A673 (cell line): ENCODE results near the gene JPT1. TPM values are rescaled to one million over a fixed set of nuclear protein-coding genes. Genes with fewer than 3 reads are reported as not detected.

ENCODE experiments used
- BruUV-seq: library from RNA; stranded (reverse); fragments of 400-500 nt; replicated peaks from 2 replicates; lab custom pipeline; 2021; lab: Mats Ljungman, UMichigan
- CTCF ChIA-PET: fragments of 300-600 bp; sonication (Branson Sonifier 250); formaldehyde crosslinking; loops from one replicate; lab custom pipeline; 2022; ENCODE audit warnings: antibody characterized with exemption; lab: Charles Lee
- POLR2A ChIA-PET: fragments of 300-600 bp; sonication (Branson Sonifier 250); formaldehyde crosslinking; loops from one replicate; lab custom pipeline; 2022; ENCODE audit warnings: antibody characterized with exemption; ENCODE audit not compliant: low non-redundant PET; lab: Charles Lee
- DNase-seq: peaks from one replicate; pipeline ENCODE4 v3.0.0-alpha.2; 2015; ENCODE audit warnings: low spot score
- H3K27ac ChIP-seq: fragments of 200-600 bp; sonication (generic); 2 replicates; pipeline ENCODE4 v1.5.1; 2016; ENCODE audit warnings: mixed run types, low read depth, mild to moderate bottlenecking, mixed read lengths, antibody characterized with exemption, low read length; ENCODE audit not compliant: poor library complexity, severe bottlenecking
- H3K27me3 ChIP-seq: fragments of 200-600 bp; sonication (generic); replicated peaks from 2 replicates; pipeline ENCODE4 v1.6.1; 2017; ENCODE audit warnings: mixed run types, low read depth, mild to moderate bottlenecking, mixed read lengths, antibody characterized with exemption, low read length; ENCODE audit not compliant: insufficient read depth, poor library complexity
- H3K36me3 ChIP-seq: fragments of 200-600 bp; sonication (generic); 2 replicates; pipeline ENCODE4 v1.6.1; 2016; ENCODE audit warnings: mixed run types, mild to moderate bottlenecking, mixed read lengths, antibody characterized with exemption, low read length; ENCODE audit not compliant: insufficient read depth, poor library complexity, severe bottlenecking
- H3K4me1 ChIP-seq: fragments of 200-600 bp; sonication (generic); 2 replicates; pipeline ENCODE4 v1.6.1; 2017; ENCODE audit warnings: mixed run types, mild to moderate bottlenecking, mixed read lengths, antibody characterized with exemption, low read length; ENCODE audit not compliant: insufficient read depth, poor library complexity, severe bottlenecking
- H3K4me3 ChIP-seq: fragments of 200-600 bp; sonication (generic); 2 replicates; pipeline ENCODE4 v1.5.1; 2016; ENCODE audit warnings: low read depth, mixed run types, mild to moderate bottlenecking, mixed read lengths, low read length; ENCODE audit not compliant: poor library complexity, severe bottlenecking
- H3K9me3 ChIP-seq: fragments of 200-600 bp; sonication (generic); 2 replicates; pipeline ENCODE4 v1.6.1; 2016; ENCODE audit warnings: mixed run types, low read depth, mild to moderate bottlenecking, mixed read lengths, antibody characterized with exemption, low read length; ENCODE audit not compliant: poor library complexity, severe bottlenecking
- EZH2 ChIP-seq: fragments of 200-600 bp; sonication (generic); IDR thresholded peaks from 2 replicates; pipeline ENCODE4 v1.6.1; 2017; ENCODE audit warnings: borderline replicate concordance, low read depth, mild to moderate bottlenecking, mixed read lengths, antibody characterized with exemption, low read length; ENCODE audit not compliant: poor library complexity, severe bottlenecking
- intact Hi-C: fragments of 100-400 bp; cut with micrococcal nuclease; formaldehyde crosslinking; loops from one replicate; pipeline ENCODE4 v1.10.0; 2022; ENCODE audit not compliant: unreplicated experiment
- total RNA-seq: library from RNA; stranded (reverse); gene quantifications from 2 replicates; pipeline ENCODE4 v1.2.3, GENCODE V29; 2021
- TF ChIP-seq, protein P1 (sequence below): fragments of 300-800, 200-600 bp; sonication (generic); conservative IDR thresholded peaks from 2 replicates; pipeline ENCODE4 v1.5.1; 2017; ENCODE audit warnings: low read depth, mild to moderate bottlenecking, antibody characterized with exemption, low read length, moderate library complexity, mixed read lengths

Gene JPT1
- total RNA-seq, 1 experiment from 2014 or later = 526 TPM

DNA sequence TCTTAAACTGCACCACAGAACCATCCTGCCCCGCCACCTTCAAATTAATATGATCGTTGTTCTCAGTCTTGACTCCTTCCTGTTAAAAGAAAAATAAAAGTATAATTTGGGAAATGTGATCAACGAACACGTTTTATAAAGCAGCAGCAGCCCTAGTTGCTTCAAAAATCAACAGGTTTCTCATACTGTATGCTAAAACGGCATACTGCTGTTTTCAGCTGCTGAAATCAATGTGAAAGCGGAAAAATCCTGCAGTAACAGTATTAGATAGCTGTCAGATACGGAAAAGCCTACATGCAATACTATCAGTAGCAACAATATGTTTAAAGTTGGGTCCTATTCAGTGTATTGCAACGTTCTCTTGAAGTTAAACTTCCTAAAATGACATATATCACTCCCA, 26.8 kb upstream of the JPT1 start:
- no TSS peak for BruUV-seq
- Histone ChIP-seq H3K9me3 (no peaks in the 10 kb centered on the region), H3K36me3 (peaks cover 44% of the 10 kb centered on the region), H3K27ac (peak overlapping the region; percentile 99), H3K27me3 (no peaks in the 10 kb centered on the region), H3K4me1 (peaks cover 10% of the 10 kb centered on the region), H3K4me3 (peak overlapping the region; percentile 97)
- CTCF ChIA-PET = interaction anchor here (1.5 kb wide), 1 partner anchor 10 kb away, joined by 5 read pairs; no protein-coding TSS in a partner anchor
- intact Hi-C loops = no loop called here
- TF ChIP-seq EZH2 = no peak
- TF ChIP-seq, protein P1, sequence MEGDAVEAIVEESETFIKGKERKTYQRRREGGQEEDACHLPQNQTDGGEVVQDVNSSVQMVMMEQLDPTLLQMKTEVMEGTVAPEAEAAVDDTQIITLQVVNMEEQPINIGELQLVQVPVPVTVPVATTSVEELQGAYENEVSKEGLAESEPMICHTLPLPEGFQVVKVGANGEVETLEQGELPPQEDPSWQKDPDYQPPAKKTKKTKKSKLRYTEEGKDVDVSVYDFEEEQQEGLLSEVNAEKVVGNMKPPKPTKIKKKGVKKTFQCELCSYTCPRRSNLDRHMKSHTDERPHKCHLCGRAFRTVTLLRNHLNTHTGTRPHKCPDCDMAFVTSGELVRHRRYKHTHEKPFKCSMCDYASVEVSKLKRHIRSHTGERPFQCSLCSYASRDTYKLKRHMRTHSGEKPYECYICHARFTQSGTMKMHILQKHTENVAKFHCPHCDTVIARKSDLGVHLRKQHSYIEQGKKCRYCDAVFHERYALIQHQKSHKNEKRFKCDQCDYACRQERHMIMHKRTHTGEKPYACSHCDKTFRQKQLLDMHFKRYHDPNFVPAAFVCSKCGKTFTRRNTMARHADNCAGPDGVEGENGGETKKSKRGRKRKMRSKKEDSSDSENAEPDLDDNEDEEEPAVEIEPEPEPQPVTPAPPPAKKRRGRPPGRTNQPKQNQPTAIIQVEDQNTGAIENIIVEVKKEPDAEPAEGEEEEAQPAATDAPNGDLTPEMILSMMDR = no peak
- POLR2A ChIA-PET = no interaction called here
- no peak for DNase-seq

DNA sequence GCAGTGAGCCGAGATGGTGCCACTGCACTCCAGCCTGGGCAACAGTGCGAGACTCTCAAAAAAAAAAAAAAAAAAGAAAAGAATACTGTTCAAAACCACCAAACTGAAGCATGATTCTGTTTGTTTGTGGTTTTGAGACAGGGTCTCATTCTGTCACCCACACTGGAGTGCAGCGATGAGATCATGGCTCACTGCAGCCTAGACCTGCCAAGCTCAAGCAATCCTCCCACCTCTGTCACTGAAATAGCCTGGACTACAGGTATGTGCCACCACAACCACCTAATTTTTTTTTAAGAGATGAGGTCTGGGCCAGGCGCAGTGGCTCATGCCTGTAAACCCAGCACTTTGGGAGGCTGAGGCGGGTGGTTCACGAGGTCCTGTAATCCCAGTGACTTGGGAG, 24.1 kb upstream of the JPT1 start:
- BruUV-seq = no TSS peak
- Histone ChIP-seq H3K27me3 (no peaks in the 10 kb centered on the region), H3K36me3 (peaks cover 70% of the 10 kb centered on the region), H3K9me3 (no peaks in the 10 kb centered on the region), H3K4me1 (peaks cover 10% of the 10 kb centered on the region), H3K27ac (no peak overlapping the region), H3K4me3 (no peak overlapping the region)
- TF ChIP-seq, protein P1 = no peak
- no peak for TF ChIP-seq EZH2
- ChIA-PET CTCF (no interaction called here), POLR2A (no interaction called here)
- intact Hi-C loops = no loop called here
- no peak for DNase-seq

DNA sequence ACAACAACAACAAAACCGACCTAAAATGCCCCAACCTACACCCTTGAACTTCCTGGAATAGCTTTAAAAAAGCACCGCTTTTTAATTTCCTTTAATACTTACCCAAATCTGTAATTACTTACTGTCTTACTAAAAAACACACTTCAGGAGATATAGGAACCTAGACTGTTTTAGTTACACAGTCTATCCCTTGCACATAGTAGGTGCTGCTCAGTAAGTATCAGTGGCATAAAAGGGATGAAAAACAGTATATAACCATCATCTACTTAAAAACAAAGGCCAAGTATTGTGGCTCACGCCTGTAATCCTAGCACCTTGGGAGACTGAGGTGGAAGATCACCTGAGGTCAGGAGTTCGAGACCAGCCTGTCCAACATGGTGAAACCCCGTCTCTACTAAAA, 22.3 kb upstream of the JPT1 start:
- POLR2A ChIA-PET = interaction anchor here (0.7 kb wide), 1 partner anchor 21 kb away, joined by 3 read pairs; no protein-coding TSS in a partner anchor

More for the DNA sequence above, 22.3 kb upstream of the JPT1 start:
- no peak for DNase-seq
- H3K27ac ChIP-seq = no peak overlapping the region
- CTCF ChIA-PET = interaction anchor here (0.6 kb wide), 1 partner anchor 33 kb away, joined by 5 read pairs; no protein-coding TSS in a partner anchor
- H3K9me3 ChIP-seq = no peaks in the 10 kb centered on the region
- intact Hi-C loops = no loop called here
- H3K4me3 ChIP-seq = no peak overlapping the region
- no TSS peak for BruUV-seq
- no peak for TF ChIP-seq EZH2
- TF ChIP-seq, protein P1 = no peak
- no peaks in the 10 kb centered on the region for H3K27me3 ChIP-seq
- peaks cover 88% of the 10 kb centered on the region for H3K36me3 ChIP-seq
- H3K4me1 ChIP-seq = peaks cover 15% of the 10 kb centered on the region
